ENCODE results near the gene VAMP1. TPM values are rescaled to one million over a fixed set of nuclear protein-coding genes. Genes with fewer than 3 reads are reported as not detected.

Gene VAMP1
- total RNA-seq, 1 experiment from 2014 or later = 10.3 TPM

DNA sequence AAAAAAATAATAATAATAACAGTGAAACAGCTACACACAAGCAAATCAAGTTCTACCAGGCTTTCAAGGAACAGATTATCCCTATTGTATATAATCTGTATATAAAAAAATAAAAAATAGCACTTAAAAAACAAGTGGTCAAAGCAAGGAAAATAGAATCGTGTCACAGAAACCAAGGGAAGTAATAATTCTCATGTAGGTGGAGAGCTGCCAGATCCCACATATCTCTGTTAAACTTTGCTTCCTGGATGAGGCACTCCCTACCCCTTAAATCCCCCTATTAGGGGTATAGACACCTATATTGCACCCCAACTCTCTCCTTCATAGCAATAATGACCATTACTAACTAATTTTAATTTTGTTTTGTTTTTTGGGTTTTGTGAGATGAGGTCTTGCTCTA is 30.1 kb downstream of the VAMP1 start:
- Histone ChIP-seq H3K56ac (ENCODE audit: insufficient read length, low read depth, low read length) (no peak overlapping the region), H4K8ac (replicated peaks; ENCODE audit: insufficient read length, low read depth, low read length) (no peak overlapping the region), H2AK5ac (ENCODE audit: insufficient read length, low read length) (no peak overlapping the region), H3K9ac (ENCODE audit: extremely low read depth, insufficient read length, low read length) (no peak overlapping the region), H3K23me2 (ENCODE audit: insufficient read length, low read depth, low read length, poor library complexity, severe bottlenecking) (no peaks in the 10 kb centered on the region), H3K4ac (ENCODE audit: low read depth, low read length) (no peak overlapping the region), H3K79me1 (ENCODE audit: insufficient read depth, low read depth, low read length, poor library complexity, severe bottlenecking) (no peaks in the 10 kb centered on the region), H3K9me3 (ENCODE audit: control insufficient read depth, low read depth, low read length) (no peaks in the 10 kb centered on the region), H2BK5ac (ENCODE audit: insufficient read length, low read length) (no peak overlapping the region), H4K91ac (ENCODE audit: insufficient read length, low read depth, low read length) (no peak overlapping the region), H2BK120ac (ENCODE audit: low read depth, low read length, poor library complexity, severe bottlenecking) (no peak overlapping the region), H4K5ac (ENCODE audit: insufficient read length, low read depth, low read length) (no peak overlapping the region), H2BK15ac (ENCODE audit: low read depth, low read length) (no peak overlapping the region), H3K4me2 (ENCODE audit: insufficient read depth, insufficient read length, low read length) (no peak overlapping the region), H4K20me1 (ENCODE audit: control insufficient read depth, insufficient read depth, insufficient read length) (no peaks in the 10 kb centered on the region), H3K79me2 (ENCODE audit: insufficient read depth, low read length) (no peaks in the 10 kb centered on the region), H3K14ac (ENCODE audit: insufficient read depth, low read length) (no peak overlapping the region), H3K23ac (ENCODE audit: insufficient read length, low read depth, low read length) (no peak overlapping the region), H3K27ac (ENCODE audit: insufficient read length, low read depth, low read length) (no peak overlapping the region), H2AFZ (ENCODE audit: low read length) (no peak overlapping the region), H2BK12ac (ENCODE audit: insufficient read length, low read depth, low read length) (no peak overlapping the region), H3K18ac (ENCODE audit: insufficient read length, low read depth, low read length) (no peak overlapping the region), H3T11ph (ENCODE audit: low read length) (no peak overlapping the region), H3K27me3 (ENCODE audit: insufficient read depth, low read length) (no peaks in the 10 kb centered on the region; the same call in 1 of the 2 replicates), H2BK20ac (ENCODE audit: low read depth, low read length, poor library complexity, severe bottlenecking) (no peak overlapping the region), H3K4me1 (ENCODE audit: insufficient read depth, low read length) (no peaks in the 10 kb centered on the region)
- Mint-ChIP-seq H3K9me3 (0 out of 5 replicates have a peak, but pooled peaks cover 0 to 2% of the 10 kb centered on the region in 2 experiments), H3K4me1 (peaks cover 8 to 13% of the 10 kb centered on the region in 2 experiments), H3K36me3 (ENCODE audit: insufficient read depth in 1 of 3, low read depth in 3 of 3) (no peaks in the 10 kb centered on the region; a peak in 2 of 7 replicates), H3K27me3 (ENCODE audit: low read depth) (no peaks in the 10 kb centered on the region; the same call in 1 of the 2 replicates), H3K4me3 (no peak overlapping the region), H3K27ac (no peak overlapping the region)
- TF ChIP-seq, protein P1, sequence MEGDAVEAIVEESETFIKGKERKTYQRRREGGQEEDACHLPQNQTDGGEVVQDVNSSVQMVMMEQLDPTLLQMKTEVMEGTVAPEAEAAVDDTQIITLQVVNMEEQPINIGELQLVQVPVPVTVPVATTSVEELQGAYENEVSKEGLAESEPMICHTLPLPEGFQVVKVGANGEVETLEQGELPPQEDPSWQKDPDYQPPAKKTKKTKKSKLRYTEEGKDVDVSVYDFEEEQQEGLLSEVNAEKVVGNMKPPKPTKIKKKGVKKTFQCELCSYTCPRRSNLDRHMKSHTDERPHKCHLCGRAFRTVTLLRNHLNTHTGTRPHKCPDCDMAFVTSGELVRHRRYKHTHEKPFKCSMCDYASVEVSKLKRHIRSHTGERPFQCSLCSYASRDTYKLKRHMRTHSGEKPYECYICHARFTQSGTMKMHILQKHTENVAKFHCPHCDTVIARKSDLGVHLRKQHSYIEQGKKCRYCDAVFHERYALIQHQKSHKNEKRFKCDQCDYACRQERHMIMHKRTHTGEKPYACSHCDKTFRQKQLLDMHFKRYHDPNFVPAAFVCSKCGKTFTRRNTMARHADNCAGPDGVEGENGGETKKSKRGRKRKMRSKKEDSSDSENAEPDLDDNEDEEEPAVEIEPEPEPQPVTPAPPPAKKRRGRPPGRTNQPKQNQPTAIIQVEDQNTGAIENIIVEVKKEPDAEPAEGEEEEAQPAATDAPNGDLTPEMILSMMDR (conservative IDR thresholded peaks at IDR 0.05) = no peak
- DNase-seq = no peak
- whole genome bisulfite sequencing (ENCODE audit: extremely low coverage, insufficient read length, low lambda C conversion rate) = no CpG with 5 or more reads among the region's 1 CpG

Data from H9 (cell line).